Measurements from ENCODE around the gene THAP7. TPM values are rescaled to one million over a fixed set of nuclear protein-coding genes. Genes with fewer than 3 reads are reported as not detected.
A peak's percentile ranks its signal among the peaks of the same experiment; 100 is the strongest.

Gene THAP7
- polyA plus RNA-seq, 1 donor (not counting 4 experiments of a cell fraction or from before 2014, with no cell fraction given): 10.4 TPM

- Histone ChIP-seq H3K9ac (ENCODE audit: control insufficient read depth, extremely low read depth, insufficient read depth, low read length) (peak within 1 kb of the TSS; percentile 61), H3K27ac (ENCODE audit: control insufficient read depth, insufficient read depth, low read length) (peak within 1 kb of the TSS; percentile 49), H3K9me3 (ENCODE audit: control insufficient read depth, low read depth, low read length) (no peaks in the 10 kb centered on the region), H3K4me3 (ENCODE audit: control insufficient read depth in 2 of 3, extremely low read depth in 1 of 3, insufficient read depth in 2 of 3, low read depth in 1 of 3, low read length in 3 of 3) (peak within 1 kb of the TSS; percentile 52 to 67 (median 61)), H3K4me2 (ENCODE audit: control insufficient read depth, extremely low read depth, insufficient read depth, low read depth, low read length) (peak within 1 kb of the TSS; percentile 91), H3K27me3 (ENCODE audit: control insufficient read depth, extremely low read depth, insufficient read depth, low read length) (no peaks in the 10 kb centered on the region), H2AFZ (ENCODE audit: control insufficient read depth, low read length) (peak within 1 kb of the TSS; percentile 83), H4K20me1 (ENCODE audit: control insufficient read depth, extremely low read depth, insufficient read depth, low read length) (no peaks in the 10 kb centered on the region), H3K79me2 (ENCODE audit: control insufficient read depth, insufficient read depth, low read length) (no peaks in the 10 kb centered on the region), H3K36me3 (ENCODE audit: control insufficient read depth in 2 of 2, extremely low read depth in 1 of 2, insufficient read depth in 2 of 2, low read length in 2 of 2) (no peaks in the 10 kb centered on the region), H3K9me1 (ENCODE audit: control insufficient read depth, extremely low read depth, insufficient read depth, low read length) (no peaks in the 10 kb centered on the region), H3K4me1 (ENCODE audit: control insufficient read depth, extremely low read depth, insufficient read depth, low read length) (peaks cover 23% of the 10 kb centered on the region)
- no peak for TF ChIP-seq CTCF (optimal IDR thresholded peaks at IDR 0.05 in 1 of 3, IDR thresholded peaks at IDR 0.05 in 1 of 3, conservative IDR thresholded peaks at IDR 0.05 in 1 of 3; ENCODE audit: extremely low read depth in 1 of 3, insufficient read depth in 2 of 3, low read length in 3 of 3)
- TF ChIP-seq EZH2 (IDR thresholded peaks at IDR 0.05; ENCODE audit: low read length): no peak
- DNase-seq (ENCODE audit: low read depth, low spot score) (no peak), FAIRE-seq (peak; percentile 91)
- dilution Hi-C loops (cut with MboI; ENCODE audit: extremely low pct_ligation_motif_present, low sequenced_read_pairs): no loop called here
These were observed 13.0 kb upstream of the THAP7 start, which contains the start of gene P2RX6 for GRCh38 chr22:21014726-21015465. Gene P2RX6, plus strand, starts transcription at chr22:21015165. Its CDS starts 10 bp downstream, at chr22:21015175.

GRCh38 chr22:21014202-21014725 lies 12.3 kb upstream of the THAP7 start:
- FAIRE-seq (peak; percentile 13), DNase-seq (ENCODE audit: low read depth, low spot score) (no peak)
- TF ChIP-seq CTCF (optimal IDR thresholded peaks at IDR 0.05 in 1 of 3, IDR thresholded peaks at IDR 0.05 in 1 of 3, conservative IDR thresholded peaks at IDR 0.05 in 1 of 3; ENCODE audit: extremely low read depth in 1 of 3, insufficient read depth in 2 of 3, low read length in 3 of 3) (no peak), EZH2 (IDR thresholded peaks at IDR 0.05; ENCODE audit: low read length) (no peak)
- Histone ChIP-seq H3K4me2 (ENCODE audit: control insufficient read depth, extremely low read depth, insufficient read depth, low read depth, low read length) (peak overlapping the region; percentile 91), H2AFZ (ENCODE audit: control insufficient read depth, low read length) (peak overlapping the region; percentile 83), H3K27me3 (ENCODE audit: control insufficient read depth, extremely low read depth, insufficient read depth, low read length) (no peaks in the 10 kb centered on the region), H3K4me1 (ENCODE audit: control insufficient read depth, extremely low read depth, insufficient read depth, low read length) (peaks cover 23% of the 10 kb centered on the region), H3K9me1 (ENCODE audit: control insufficient read depth, extremely low read depth, insufficient read depth, low read length) (no peaks in the 10 kb centered on the region), H3K27ac (ENCODE audit: control insufficient read depth, insufficient read depth, low read length) (peak overlapping the region; percentile 49), H3K36me3 (ENCODE audit: control insufficient read depth in 2 of 2, extremely low read depth in 1 of 2, insufficient read depth in 2 of 2, low read length in 2 of 2) (no peaks in the 10 kb centered on the region), H3K9ac (ENCODE audit: control insufficient read depth, extremely low read depth, insufficient read depth, low read length) (peak overlapping the region; percentile 61), H4K20me1 (ENCODE audit: control insufficient read depth, extremely low read depth, insufficient read depth, low read length) (no peaks in the 10 kb centered on the region), H3K4me3 (ENCODE audit: control insufficient read depth in 2 of 3, extremely low read depth in 1 of 3, insufficient read depth in 2 of 3, low read depth in 1 of 3, low read length in 3 of 3) (peak overlapping the region; percentile 52 to 67 (median 61)), H3K9me3 (ENCODE audit: control insufficient read depth, low read depth, low read length) (no peaks in the 10 kb centered on the region), H3K79me2 (ENCODE audit: control insufficient read depth, insufficient read depth, low read length) (no peaks in the 10 kb centered on the region)
- dilution Hi-C loops (cut with MboI; ENCODE audit: extremely low pct_ligation_motif_present, low sequenced_read_pairs): no loop called here
